Measurements from ENCODE around the gene SLC6A1.

Gene SLC6A1

GRCh38 chr3:10955711-10956453, 36.7 kb upstream of the SLC6A1 start:
- DNase-seq (ENCODE audit: insufficient read length) (no peak), FAIRE-seq (no peak)
- TF ChIP-seq POLR2A (IDR thresholded peaks at IDR 0.05; ENCODE audit: low read depth, low read length) (no peak), POLR2AphosphoS5 (IDR thresholded peaks at IDR 0.05; ENCODE audit: low read depth, low read length) (no peak), TAF1 (IDR thresholded peaks at IDR 0.05; ENCODE audit: borderline replicate concordance, low read depth, low read length) (no peak)

DNA sequence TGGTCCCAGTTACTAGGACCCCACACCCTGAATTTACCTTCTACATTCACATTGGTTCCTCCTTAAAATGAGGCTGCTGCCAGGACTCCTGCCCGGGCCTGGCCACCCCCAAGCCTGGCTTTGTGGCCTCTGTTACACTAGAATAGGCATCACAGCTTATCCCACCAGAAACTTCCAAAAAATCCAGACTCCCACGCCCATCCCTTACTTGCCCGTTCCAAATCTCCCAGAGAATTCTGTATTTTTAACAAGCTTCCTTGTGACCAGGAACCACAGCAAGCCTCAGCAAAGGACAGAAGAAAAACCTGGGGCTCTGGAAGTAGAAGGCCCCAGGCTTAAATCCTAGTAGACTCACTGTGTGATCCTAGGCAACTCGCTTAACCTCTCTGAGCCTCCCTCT, 36.0 kb upstream of the SLC6A1 start:
- no peak for FAIRE-seq
- TF ChIP-seq POLR2AphosphoS5 (IDR thresholded peaks at IDR 0.05; ENCODE audit: low read depth, low read length): no peak
- TF ChIP-seq POLR2A (IDR thresholded peaks at IDR 0.05; ENCODE audit: low read depth, low read length): no peak
- no peak for TF ChIP-seq TAF1 (IDR thresholded peaks at IDR 0.05; ENCODE audit: borderline replicate concordance, low read depth, low read length)

DNA sequence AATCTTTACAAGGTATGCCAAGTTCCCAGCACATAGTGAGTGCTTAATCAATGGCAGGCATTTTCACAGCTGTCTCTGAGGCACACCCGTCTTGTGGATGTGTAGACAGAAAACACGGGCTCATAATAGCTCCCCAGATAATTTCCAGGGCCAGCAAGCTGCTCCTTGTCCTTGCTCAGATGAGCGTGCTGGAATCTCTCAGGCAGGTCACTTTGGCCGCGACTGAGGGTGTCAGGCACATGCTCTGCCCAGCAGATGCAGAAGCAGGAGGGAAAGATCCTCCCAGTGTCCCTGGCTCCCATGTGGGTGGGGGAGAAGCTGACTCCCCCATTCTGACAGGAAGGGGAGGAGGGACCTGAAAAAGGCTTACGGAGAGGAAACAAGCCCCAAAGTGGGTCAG, 35.6 kb upstream of the SLC6A1 start:
- no peak for TF ChIP-seq POLR2A (IDR thresholded peaks at IDR 0.05; ENCODE audit: low read depth, low read length)
- DNase-seq (ENCODE audit: insufficient read length): no peak
- no peak for FAIRE-seq

More for the DNA sequence above, 36.0 kb upstream of the SLC6A1 start:
- no peak for DNase-seq (ENCODE audit: insufficient read length)

DNA sequence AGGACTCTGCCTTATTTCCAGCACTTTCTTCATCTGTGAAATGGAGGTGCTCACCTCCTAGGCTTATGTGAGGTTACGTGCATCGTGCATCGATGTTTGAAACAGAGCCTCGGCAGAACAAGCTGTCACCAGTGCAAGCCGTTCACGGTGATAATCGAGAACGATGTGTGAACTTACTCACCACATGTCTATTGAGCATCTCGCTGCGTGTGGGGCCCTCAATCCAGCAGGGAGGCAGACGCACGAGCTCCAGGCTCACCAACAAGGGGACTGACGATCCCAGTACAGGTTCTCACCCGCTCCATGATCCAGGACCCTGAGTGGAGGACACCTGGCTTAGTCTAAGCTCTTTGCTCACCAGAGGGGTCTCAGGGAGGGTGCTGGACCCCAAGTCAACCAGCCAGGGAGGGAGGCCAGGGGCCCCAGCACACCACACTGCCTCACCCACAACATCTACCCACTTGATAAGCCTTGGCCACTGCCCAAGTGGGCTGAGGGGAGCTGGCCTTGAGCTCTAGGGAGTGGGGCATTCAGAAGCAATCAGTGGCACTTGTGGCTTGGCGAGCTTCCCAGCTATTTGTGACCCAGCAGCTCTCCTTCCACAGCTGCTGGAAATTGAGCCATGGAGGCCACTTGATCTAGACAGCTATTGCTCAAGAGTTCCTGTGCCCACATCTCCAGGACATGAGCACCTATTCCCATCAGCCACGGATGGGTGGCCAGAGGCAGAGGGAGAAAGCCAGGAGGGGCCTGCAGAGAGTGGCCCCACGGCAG, 34.4 kb upstream of the SLC6A1 start:
- FAIRE-seq: no peak
- TF ChIP-seq POLR2AphosphoS5 (IDR thresholded peaks at IDR 0.05; ENCODE audit: low read depth, low read length) (no peak), POLR2A (IDR thresholded peaks at IDR 0.05; ENCODE audit: low read depth, low read length) (no peak), TAF1 (IDR thresholded peaks at IDR 0.05; ENCODE audit: borderline replicate concordance, low read depth, low read length) (no peak)
- no peak for DNase-seq (ENCODE audit: insufficient read length)

GRCh38 chr3:10960255-10960654, 32.3 kb upstream of the SLC6A1 start:
- FAIRE-seq (no peak), DNase-seq (ENCODE audit: insufficient read length) (no peak)
- TF ChIP-seq POLR2AphosphoS5 (IDR thresholded peaks at IDR 0.05; ENCODE audit: low read depth, low read length) (no peak), POLR2A (IDR thresholded peaks at IDR 0.05; ENCODE audit: low read depth, low read length) (no peak), TAF1 (IDR thresholded peaks at IDR 0.05; ENCODE audit: borderline replicate concordance, low read depth, low read length) (no peak)

GRCh38 chr3:10961921-10962320, 30.6 kb upstream of the SLC6A1 start:
- DNase-seq (ENCODE audit: insufficient read length) (no peak), FAIRE-seq (no peak)
- TF ChIP-seq POLR2A (IDR thresholded peaks at IDR 0.05; ENCODE audit: low read depth, low read length) (no peak), POLR2AphosphoS5 (IDR thresholded peaks at IDR 0.05; ENCODE audit: low read depth, low read length) (no peak), TAF1 (IDR thresholded peaks at IDR 0.05; ENCODE audit: borderline replicate concordance, low read depth, low read length) (no peak)

- FAIRE-seq (no peak), DNase-seq (ENCODE audit: insufficient read length) (no peak)
- no peak for TF ChIP-seq TAF1 (IDR thresholded peaks at IDR 0.05; ENCODE audit: borderline replicate concordance, low read depth, low read length)
- no peak for TF ChIP-seq POLR2AphosphoS5 (IDR thresholded peaks at IDR 0.05; ENCODE audit: low read depth, low read length)
- TF ChIP-seq POLR2A (IDR thresholded peaks at IDR 0.05; ENCODE audit: low read depth, low read length): no peak
Observed at GRCh38 chr3:10962481-10963036, 30.0 kb upstream of the SLC6A1 start.

- FAIRE-seq (no peak), DNase-seq (ENCODE audit: insufficient read length) (no peak)
- TF ChIP-seq TAF1 (IDR thresholded peaks at IDR 0.05; ENCODE audit: borderline replicate concordance, low read depth, low read length) (no peak), POLR2A (IDR thresholded peaks at IDR 0.05; ENCODE audit: low read depth, low read length) (no peak), POLR2AphosphoS5 (IDR thresholded peaks at IDR 0.05; ENCODE audit: low read depth, low read length) (no peak)
Observed at GRCh38 chr3:10964537-10965167, 27.9 kb upstream of the SLC6A1 start.

GRCh38 chr3:10968401-10968800, 24.1 kb upstream of the SLC6A1 start:
- FAIRE-seq: no peak
- DNase-seq (ENCODE audit: insufficient read length): no peak
- TF ChIP-seq POLR2AphosphoS5 (IDR thresholded peaks at IDR 0.05; ENCODE audit: low read depth, low read length) (no peak), TAF1 (IDR thresholded peaks at IDR 0.05; ENCODE audit: borderline replicate concordance, low read depth, low read length) (no peak)

DNA sequence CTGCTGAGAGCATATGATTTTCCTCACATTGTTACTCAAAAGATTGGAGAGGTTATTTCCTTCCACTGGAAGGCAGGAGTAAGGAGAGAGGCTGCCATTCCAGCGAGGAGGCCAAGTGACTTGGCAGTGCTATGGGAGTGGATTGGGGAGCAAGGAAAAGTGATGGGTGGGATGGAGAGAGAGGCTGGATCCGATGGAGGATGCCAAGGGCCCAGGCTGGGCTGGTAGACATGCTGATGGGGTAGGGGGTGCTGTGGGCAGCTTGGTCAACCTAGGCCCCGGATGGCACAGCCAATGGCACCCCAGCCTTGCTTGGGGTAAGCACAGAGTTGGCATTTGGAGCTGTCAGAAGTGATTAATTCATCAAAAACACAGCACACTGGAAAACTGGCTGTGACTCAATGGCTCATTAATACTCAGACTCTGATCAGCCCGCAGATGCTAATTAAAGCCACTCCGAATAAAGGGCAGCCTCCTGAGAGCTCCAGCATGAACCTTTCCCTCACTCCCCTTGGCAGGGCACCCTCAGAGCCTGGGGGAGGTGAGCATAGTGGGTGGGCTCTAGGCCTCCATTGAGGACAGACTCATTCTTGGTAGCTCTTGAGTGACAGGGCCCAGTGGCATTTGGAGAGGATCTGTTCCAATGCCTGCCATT, 22.1 kb upstream of the SLC6A1 start:
- TF ChIP-seq POLR2A (IDR thresholded peaks at IDR 0.05; ENCODE audit: low read depth, low read length): no peak
- TF ChIP-seq TAF1 (IDR thresholded peaks at IDR 0.05; ENCODE audit: borderline replicate concordance, low read depth, low read length): no peak
- no peak for TF ChIP-seq POLR2AphosphoS5 (IDR thresholded peaks at IDR 0.05; ENCODE audit: low read depth, low read length)

More for the DNA sequence above, 22.1 kb upstream of the SLC6A1 start:
- FAIRE-seq (no peak), DNase-seq (ENCODE audit: insufficient read length) (no peak)

Data from GM12892 (cell line).